H1 (cell line): ENCODE results near the gene ARNT2. TPM values are rescaled to one million over a fixed set of nuclear protein-coding genes. Genes with fewer than 3 reads are reported as not detected.

Experiments
- CHD1 ChIP-seq: IDR thresholded peaks from 2 replicates; pipeline ENCODE4 v1.6.1; 2012; ENCODE audit warnings: low read depth, low read length, improper control_type of control experiment
- NRF1 ChIP-seq: IDR thresholded peaks from 2 replicates; pipeline ENCODE4 v1.6.1; 2011; ENCODE audit warnings: mild to moderate bottlenecking, low read depth, low read length, improper control_type of control experiment
- RNF2 ChIP-seq: fragments of 200-900, 300-1000 bp; sonication (generic); IDR thresholded peaks from 2 replicates; pipeline ENCODE4 v1.7.1; 2016; ENCODE audit warnings: borderline replicate concordance, low read depth, mild to moderate bottlenecking, antibody characterized with exemption, low read length; ENCODE audit not compliant: poor library complexity, severe bottlenecking; ENCODE audit errors: missing control alignments
- SUZ12 ChIP-seq: fragments of 200-600 bp; sonication (generic); IDR thresholded peaks from 2 replicates; pipeline ENCODE4 v1.6.1; 2012; ENCODE audit warnings: mild to moderate bottlenecking, inconsistent platforms, low read length, moderate library complexity, mixed read lengths
- USF2 ChIP-seq: IDR thresholded peaks from 2 replicates; pipeline ENCODE4 v1.6.1; 2011; ENCODE audit warnings: low read length, improper control_type of control experiment
- polyA plus RNA-seq, 7 experiments: library from polyadenylated mRNA; depleted of rRNA in 3 of 7; stranded (reverse) in 5 of 7; unstranded in 2 of 7; fragments of >200 nt in 5 of 7; fragments of 200-250 nt in 2 of 7; gene quantifications; 1 replicate in 5 of 7; 2 replicates in 1 of 7; 4 replicates in 1 of 7; pipeline versions ENCODE4 v1.2.1 to v1.2.3, GENCODE V29; 2011 to 2013; ENCODE audit warnings: missing spikeins in 2 of 7, mixed read lengths in 2 of 7
- total RNA-seq: library from RNA; stranded (reverse); fragmentation: NEBNext Ultra II Directional; extraction: Animal tissue kit (Norgen Biotek cat#: 25700); gene quantifications from 2 replicates; pipeline ENCODE4 v1.2.1, GENCODE V29; 2021

ARNT2 gene
- total and polyA plus RNA-seq, 2 of the 8 experiments (the other 6 are each of a cell fraction or from before 2014, with no cell fraction given): 9.5 to 14.6 TPM

- no peak for TF ChIP-seq USF2
- no peak for TF ChIP-seq RNF2
- no peak for TF ChIP-seq SUZ12
- TF ChIP-seq CHD1: no peak
- no peak for TF ChIP-seq NRF1
Measured at GRCh38 chr15:80450811-80451321, 46.7 kb downstream of the ARNT2 start (continued).
